AG09309 (cell line): ENCODE results near the gene CATSPER1.
"Not testable (repeated sequence)": the region's sequence is repeated elsewhere in the genome, so short reads cannot be mapped to it uniquely, and the experiment has no call there.

ENCODE experiments used
- DNase-seq: peaks from one replicate; pipeline ENCODE4 v3.0.0-alpha.2; 2010; ENCODE audit warnings: low read depth
- H3K4me3 ChIP-seq: 2 replicates; pipeline ENCODE4 v1.5.1; 2011; ENCODE audit warnings: mild to moderate bottlenecking, low read depth, low read length, moderate library complexity; ENCODE audit not compliant: control insufficient read depth
- CTCF ChIP-seq: IDR thresholded peaks from 2 replicates; pipeline ENCODE4 v1.5.1; 2011; ENCODE audit warnings: mild to moderate bottlenecking, low read depth, low read length, inconsistent platforms; ENCODE audit not compliant: insufficient read depth, control insufficient read depth; ENCODE audit errors: missing control alignments

CATSPER1 gene

DNA sequence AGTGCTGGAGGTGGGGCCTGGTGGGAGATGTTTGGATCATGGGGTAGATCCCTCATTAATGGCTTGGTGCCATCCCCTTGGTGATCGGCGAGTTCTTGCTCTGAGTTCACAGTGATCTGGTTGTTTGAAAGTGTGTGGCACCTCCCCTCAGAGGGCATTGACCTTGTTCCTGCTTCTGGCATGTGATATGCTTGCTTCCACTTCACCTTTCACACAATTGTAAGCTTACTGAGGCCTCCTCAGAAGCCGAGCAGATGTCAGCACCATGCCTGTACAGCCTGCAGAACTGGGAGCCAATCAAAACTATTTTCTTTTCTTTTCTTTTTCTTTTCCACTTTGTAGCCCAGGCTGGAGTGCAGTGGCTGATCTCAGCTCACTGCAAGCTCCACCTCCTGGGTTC lies 11.0 kb upstream of the CATSPER1 start:
- TF ChIP-seq CTCF = no peak
- no peak for DNase-seq
- no peak overlapping the region for H3K4me3 ChIP-seq

- no peak for DNase-seq
- H3K4me3 ChIP-seq = no peak overlapping the region
- no peak for TF ChIP-seq CTCF
These were observed 10.0 kb upstream of the CATSPER1 start for GRCh38 chr11:66036334-66036710.

DNA sequence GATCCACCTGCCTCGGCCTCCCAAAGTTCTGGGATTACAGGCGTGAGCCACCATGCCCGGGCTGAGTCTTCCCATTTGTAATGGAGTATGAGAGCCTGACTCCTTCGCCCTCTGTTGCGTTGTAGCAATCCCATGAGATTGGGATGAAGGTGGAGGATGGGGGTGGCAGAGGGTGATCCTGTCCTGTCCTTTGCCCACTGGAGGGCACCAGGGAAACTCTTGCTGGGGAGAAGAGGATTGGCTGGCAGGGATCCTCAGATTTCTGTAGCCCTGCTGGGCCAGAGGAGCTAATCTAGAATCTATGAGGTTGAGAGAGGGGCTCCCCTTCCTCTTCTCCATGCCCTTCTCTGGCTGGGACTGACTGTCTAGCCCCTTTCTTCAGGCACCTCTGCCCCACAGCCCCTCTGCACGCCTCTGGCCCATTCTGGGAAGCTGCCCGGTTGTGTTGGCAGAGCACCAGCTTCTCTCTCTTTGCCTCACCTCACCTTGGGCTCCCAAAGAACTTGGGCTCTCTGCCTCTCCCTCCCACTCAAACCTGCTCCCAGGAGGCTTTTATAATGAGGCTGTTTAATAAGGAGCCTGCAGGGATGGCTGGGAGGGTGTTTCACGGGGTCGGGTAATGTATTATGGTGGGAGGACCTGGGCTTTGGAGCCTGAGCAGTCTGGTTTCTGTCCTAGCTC lies 9.5 kb upstream of the CATSPER1 start:
- no peak for TF ChIP-seq CTCF
- H3K4me3 ChIP-seq = no peak overlapping the region
- DNase-seq = no peak

DNA sequence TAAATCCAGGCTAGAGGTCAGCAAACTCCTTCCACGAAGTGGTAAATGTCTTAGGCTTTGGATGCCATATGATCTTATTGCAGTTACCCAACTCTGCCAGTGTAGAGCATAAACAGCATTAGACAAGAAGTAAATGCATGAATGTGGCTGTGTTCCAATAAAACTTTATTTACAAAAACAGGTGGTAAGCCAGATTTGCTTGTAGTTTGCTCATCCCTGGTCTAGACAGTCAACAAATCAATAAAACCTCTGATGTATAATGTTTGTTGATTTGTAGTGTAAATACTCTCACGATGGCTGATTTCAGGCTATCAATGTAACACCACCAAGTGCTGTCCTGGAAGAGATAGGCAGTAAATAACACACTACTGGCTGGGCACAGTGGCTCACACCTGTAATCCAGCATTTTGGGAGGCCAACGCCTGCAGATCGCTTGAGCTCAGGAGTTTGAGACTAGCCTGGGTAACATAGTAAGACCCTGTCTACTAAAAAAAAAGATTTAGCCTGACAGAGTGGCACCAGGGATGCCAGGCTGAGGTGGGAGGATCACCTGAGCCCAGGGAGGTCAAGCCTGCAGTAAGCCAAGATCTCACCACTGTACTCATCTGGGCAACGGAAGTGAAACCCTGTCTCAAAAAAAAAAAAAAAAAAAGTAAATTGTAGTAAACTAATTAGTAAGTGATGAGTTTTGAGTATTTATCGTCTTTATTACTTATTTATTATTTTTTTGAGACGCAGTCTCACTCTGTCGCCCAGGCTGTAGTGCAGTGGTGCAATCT lies 6.9 kb upstream of the CATSPER1 start:
- no peak for TF ChIP-seq CTCF
- no peak overlapping the region for H3K4me3 ChIP-seq
- DNase-seq = no peak

GRCh38 chr11:66023186-66023440 lies 3.2 kb downstream of the CATSPER1 start:
- not testable (repeated sequence) for DNase-seq, H3K4me3 ChIP-seq

DNA sequence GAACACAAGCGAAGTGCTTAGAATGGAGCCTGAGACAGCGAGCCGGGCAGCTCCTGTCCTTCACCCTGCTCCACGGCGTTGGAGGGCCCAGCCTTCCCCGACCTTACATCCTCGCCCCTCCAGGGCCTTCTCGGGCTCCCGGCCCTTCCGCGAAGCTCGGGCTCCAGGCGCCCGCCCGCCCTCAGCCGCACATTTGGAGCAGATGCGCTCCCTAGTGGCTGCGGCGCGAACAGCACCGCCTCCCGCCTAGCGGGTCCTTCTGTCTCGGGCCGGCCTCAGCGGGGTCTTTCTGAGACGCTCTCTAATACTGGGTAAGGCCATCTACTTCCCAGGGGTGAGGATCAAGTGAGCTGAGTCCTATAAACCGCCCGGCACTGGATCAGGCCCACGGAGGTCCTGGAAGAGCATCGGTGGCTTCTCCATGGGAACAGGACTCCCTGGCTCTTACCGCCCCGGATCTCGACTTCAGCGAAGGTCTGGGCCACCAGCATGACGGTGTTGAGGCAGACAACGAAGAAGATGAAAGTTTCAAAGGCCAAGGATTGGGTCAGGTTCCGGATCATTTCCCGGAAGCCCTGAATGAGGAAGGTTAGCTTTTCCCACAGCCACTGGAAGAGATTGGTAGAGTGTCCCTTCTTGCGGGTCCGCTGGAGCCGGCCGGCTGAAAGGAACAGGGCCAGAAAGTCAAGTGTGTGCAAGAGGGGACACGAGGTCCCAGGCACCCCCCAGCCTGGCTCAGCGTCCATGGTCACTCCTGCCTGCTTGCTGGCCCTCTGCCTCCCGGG lies 3.7 kb downstream of the CATSPER1 start:
- H3K4me3 ChIP-seq = peak overlapping the region; percentile 9; the same call in 1 of the 2 replicates
- TF ChIP-seq CTCF = peak; percentile 96
- no peak for DNase-seq

- DNase-seq = no peak
- H3K4me3 ChIP-seq = no peak overlapping the region
- TF ChIP-seq CTCF = no peak
These were observed 5.5 kb downstream of the CATSPER1 start for GRCh38 chr11:66020618-66021357.
